GM18508 (cell line): ENCODE data around the gene RHEX.
A peak's percentile ranks its signal among the peaks of the same experiment; 100 is the strongest.
"Not testable (repeated sequence)": the region's sequence is repeated elsewhere in the genome, so short reads cannot be mapped to it uniquely, and the experiment has no call there.

Source experiments
- ATAC-seq: cut with Tn5 transposase; IDR thresholded peaks from one replicate; pipeline ENCODE4 v1.9.1; 2021; ENCODE audit warnings: moderate number of reproducible peaks; ENCODE audit not compliant: insufficient read depth, unreplicated experiment

The RHEX gene

GRCh38 chr1:206029484-206029883 lies 23.5 kb upstream of the RHEX start:
- ATAC-seq = no peak

GRCh38 chr1:206030191-206030590 lies 22.8 kb upstream of the RHEX start:
- no peak for ATAC-seq

DNA sequence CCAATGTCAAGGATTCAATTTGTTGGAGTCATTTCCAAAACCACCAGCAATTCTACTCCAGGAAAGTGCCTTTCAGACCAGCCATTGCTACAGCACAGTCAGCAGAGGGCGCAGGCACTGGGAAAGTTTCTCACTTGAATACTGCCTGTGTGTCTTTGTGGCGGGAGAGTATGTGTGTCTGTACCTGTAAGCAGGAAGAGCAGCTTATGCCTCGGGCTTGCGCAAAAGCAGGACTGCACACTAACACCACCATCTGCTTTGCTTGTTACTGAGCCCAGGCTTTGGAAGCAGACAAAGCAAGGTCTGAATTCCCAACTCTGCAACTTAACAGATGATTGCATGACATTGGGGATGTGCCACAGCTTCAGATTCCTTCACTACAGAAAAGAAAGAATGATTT lies 22.3 kb upstream of the RHEX start:
- peak; percentile 54 for ATAC-seq

DNA sequence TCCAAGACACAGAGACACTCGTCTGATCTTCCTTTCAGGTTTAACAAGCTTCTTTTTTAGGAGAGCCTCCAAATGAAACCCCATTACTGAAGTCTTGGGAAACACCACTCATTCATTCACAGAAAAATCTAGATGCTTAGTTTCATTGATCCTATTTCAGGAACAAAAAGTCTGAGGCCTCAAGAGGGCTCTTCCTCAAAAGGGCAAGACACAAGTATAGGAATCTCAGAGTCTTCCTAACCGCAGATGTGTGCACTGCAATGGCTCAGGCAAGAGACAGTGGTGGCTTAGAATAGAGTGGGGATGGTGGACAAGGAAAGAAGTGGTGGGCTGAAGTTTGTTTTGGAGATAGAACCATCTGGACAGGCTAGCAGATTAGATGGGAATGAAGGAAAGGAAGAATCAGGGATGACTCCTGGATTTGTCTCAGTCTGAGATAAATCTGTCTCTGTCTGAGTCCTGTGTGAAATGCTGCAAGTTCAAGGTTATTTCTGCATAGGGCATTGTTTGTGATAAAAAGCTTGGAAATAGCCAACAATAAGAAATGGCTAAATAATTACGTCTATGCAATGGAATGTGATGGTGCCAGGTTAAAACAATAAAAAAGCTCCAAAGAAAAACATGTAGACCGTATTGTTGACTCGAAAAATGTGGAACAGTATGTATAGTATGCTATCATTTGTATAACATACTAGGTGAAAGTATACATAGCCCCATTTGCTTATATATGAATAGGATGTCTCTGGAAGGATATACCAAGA lies 20.4 kb upstream of the RHEX start:
- ATAC-seq = no peak

DNA sequence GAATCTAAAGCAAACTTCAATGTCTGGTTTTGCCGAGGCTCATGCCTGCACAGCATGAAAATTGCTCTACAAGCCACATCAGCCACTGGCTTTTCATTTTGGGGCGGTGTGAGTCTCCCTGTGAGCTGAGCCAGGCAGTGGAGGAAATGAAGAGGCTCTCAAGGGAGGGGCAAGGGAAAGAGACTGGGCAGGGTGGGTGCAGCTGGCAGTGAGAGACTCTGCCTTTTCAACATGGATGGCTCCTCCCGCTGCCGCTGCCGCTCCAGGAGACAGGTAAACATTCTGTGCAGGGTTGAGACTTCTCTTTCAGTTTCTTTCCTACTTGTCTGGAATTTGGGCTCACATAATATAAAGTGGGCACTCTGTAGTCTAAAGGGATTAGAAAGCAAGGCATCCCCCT lies 17.9 kb upstream of the RHEX start:
- ATAC-seq = no peak

DNA sequence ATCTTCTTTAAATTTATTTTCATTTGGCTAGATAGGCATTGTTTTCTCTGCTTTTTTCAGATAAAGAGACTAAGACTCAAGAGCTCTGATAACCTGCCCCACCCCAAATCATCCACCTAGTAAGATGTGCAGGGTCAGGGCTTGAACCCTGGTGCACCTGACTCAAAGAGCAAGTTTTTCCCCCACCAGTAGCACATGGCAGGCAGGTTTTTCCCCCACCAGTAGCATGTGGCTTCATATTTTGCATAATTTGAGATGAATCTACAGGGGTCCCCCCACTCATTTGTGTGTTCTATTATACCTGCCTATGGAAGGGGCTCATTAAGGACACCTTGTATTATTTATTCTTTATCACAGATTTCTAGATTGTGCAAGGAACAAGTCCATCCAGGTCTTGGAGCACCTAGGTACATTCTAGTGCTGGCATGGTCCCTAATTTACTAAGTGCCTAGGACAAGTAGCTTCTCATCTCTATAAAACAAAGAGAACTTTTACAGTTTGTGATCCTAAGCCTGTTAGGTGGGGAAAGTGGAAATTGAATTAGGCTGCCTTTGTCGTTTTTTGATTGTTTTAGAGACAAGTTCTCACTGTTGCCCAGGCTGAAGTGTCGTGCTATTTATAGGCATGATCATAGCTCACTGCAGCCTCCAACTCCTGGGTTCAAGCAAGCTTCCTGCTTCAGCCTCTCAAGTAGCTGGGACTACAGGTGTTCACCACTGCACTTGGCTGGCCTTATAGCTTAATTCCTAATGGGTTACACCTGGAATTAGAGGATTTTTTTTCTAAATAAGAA lies 16.1 kb upstream of the RHEX start:
- ATAC-seq = no peak

- no peak for ATAC-seq
Observed at GRCh38 chr1:206037581-206037980, 15.4 kb upstream of the RHEX start.

GRCh38 chr1:206039046-206039973 lies 13.7 kb upstream of the RHEX start:
- ATAC-seq = no peak

DNA sequence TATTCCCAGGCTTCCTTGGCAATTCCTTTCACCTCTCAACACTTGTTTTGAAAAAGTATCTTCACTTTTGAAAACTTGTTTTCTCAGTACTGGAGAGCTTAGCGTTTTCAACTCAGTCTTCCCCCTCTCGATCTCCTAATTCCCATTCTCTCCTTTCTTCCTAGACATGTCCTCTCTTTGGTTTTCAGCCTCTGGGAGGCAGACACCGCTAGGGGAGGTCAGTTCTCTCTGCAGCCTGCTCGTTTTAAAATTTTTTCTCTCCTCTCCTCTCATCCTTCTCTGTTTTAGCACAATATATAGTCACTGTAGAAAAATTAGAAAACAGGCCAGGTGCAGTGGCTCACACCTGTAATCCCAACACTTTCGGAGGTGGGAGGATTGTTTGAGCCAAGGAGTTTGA lies 12.6 kb upstream of the RHEX start:
- ATAC-seq = no peak

GRCh38 chr1:206041640-206042039 lies 11.3 kb upstream of the RHEX start:
- no peak for ATAC-seq

- no peak for ATAC-seq
Observed at GRCh38 chr1:206047271-206047670, 5.7 kb upstream of the RHEX start.

- ATAC-seq = no peak
Observed at GRCh38 chr1:206048582-206048981, 4.4 kb upstream of the RHEX start.

DNA sequence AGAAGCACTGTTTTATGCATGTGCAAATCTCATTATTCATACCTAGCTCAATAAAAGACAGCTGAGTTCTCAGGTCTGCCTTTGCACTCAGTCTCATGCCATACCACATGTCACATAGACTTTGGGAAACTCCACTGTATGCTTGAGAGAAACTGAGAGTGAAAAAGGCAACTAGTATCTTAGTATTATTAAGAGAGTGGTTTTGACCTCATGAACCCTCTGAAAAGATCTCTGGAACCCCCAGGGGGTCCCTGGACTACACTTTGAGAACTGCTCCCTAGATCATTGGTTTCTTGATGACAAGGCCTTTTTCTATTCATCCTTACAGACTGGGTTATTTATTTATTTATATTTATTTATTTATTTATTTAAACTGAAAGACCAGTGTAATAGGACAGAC lies 3.7 kb upstream of the RHEX start:
- peak; percentile 33 for ATAC-seq

DNA sequence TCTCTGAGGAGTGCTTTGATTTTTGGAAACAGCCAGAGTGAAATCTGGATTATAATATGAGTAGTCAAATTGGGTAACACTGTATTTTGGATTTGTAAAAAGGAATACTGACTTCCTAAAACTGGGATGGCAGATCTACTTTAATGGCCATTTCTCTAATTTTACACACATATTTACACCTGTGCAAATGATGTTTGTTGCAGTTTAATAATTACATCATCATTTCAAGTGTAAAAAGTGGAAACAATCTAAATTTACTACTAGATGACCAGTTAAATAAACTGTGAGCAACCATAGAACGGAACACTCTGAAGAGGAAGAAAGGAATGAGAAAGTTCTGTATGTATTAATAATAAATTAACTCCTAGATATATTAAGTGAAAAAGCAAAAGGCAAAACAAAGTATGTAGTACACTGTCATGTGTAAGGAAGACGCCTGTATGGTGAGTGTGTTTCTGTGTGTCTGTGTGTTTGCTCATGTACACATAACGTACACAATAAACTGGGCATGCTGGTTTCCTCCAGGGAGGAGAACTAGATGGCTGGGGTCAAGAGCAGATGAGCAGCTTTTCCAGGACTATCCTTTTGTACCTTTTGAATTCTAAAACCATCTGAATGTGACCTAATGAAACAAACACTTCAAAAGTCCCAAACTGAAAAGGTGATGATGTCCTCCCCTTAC lies 2.9 kb upstream of the RHEX start:
- ATAC-seq = no peak

DNA sequence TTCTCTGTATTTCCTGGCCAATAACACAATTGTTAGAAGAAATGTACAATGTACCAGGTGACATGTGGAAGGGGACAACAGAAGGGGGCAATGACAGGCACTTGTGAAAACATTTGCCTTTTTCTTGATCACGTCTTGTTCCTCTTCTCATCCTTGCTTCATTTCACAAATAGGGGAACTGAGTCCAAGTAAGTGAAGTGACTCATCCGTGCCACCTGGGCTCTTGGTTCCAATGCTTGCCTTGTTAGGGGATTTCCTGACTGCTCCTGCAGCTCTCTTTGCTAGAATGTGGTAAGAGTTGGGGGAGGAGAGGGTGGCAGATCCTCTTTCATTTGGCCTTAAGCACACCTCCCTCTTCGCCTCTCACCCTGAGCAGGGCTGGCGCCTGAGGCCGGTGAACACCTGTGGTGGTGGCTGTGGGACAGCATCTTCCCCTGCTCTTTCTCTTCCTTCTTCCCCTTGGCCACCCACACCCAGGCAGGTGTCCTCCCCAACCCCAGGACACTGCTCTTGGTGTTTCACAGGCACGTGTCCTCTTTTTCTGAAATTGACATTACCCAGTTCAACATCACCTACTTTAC lies 2.2 kb upstream of the RHEX start:
- peak; percentile 76 for ATAC-seq

- ATAC-seq = not testable (repeated sequence)
Observed at GRCh38 chr1:206052231-206052865, 625 bp upstream of the RHEX start.

GRCh38 chr1:206053616-206054015 lies 643 bp downstream of the RHEX start:
- not testable (repeated sequence) for ATAC-seq

- ATAC-seq = not testable (repeated sequence)
Observed at GRCh38 chr1:206055069-206055625, 2.2 kb downstream of the RHEX start.
